Osteoblast (primary cell): ENCODE measurements around the gene CALN1. TPM values are rescaled to one million over a fixed set of nuclear protein-coding genes. Genes with fewer than 3 reads are reported as not detected.
A peak's percentile ranks its signal among the peaks of the same experiment; 100 is the strongest.
"Not testable (repeated sequence)": the region's sequence is repeated elsewhere in the genome, so short reads cannot be mapped to it uniquely, and the experiment has no call there.

ENCODE experiments used
- DNase-seq: peaks from one replicate; pipeline ENCODE4 v3.0.0; 2011; ENCODE audit warnings: low spot score, mixed read lengths; ENCODE audit not compliant: insufficient read length; ENCODE audit errors: missing footprints
- H2AFZ ChIP-seq: 2 replicates; pipeline ENCODE4 v1.6.0; 2011; ENCODE audit warnings: mild to moderate bottlenecking, low read length
- H3K27ac ChIP-seq: 2 replicates; pipeline ENCODE4 v1.5.1; 2011; ENCODE audit warnings: mild to moderate bottlenecking, low read depth, low read length, moderate library complexity
- H3K27me3 ChIP-seq: 2 replicates; pipeline ENCODE4 v1.6.0; 2012; ENCODE audit warnings: mild to moderate bottlenecking, control low read depth, inconsistent platforms, low read length, moderate library complexity; ENCODE audit not compliant: insufficient read depth
- H3K36me3 ChIP-seq: 2 replicates; pipeline ENCODE4 v1.5.1; 2011; ENCODE audit warnings: mild to moderate bottlenecking, low read length, control low read depth, moderate library complexity; ENCODE audit not compliant: insufficient read depth
- H3K4me1 ChIP-seq: 2 replicates; pipeline ENCODE4 v1.5.1; 2011; ENCODE audit warnings: mild to moderate bottlenecking, low read length, control low read depth, moderate library complexity; ENCODE audit not compliant: insufficient read depth
- H3K4me2 ChIP-seq: 2 replicates; pipeline ENCODE4 v1.6.0; 2011; ENCODE audit warnings: mild to moderate bottlenecking, low read length; ENCODE audit not compliant: insufficient read depth
- H3K4me3 ChIP-seq: fragments of 200-600 bp; sonication (generic); 3 replicates; pipeline ENCODE4 v1.5.1; 2012; ENCODE audit warnings: mild to moderate bottlenecking, low read length, inconsistent platforms; ENCODE audit not compliant: insufficient read depth
- H3K79me2 ChIP-seq: 2 replicates; pipeline ENCODE4 v1.6.0; 2012; ENCODE audit warnings: mild to moderate bottlenecking, low read length, control low read depth, inconsistent platforms; ENCODE audit not compliant: insufficient read depth
- H3K9me3 ChIP-seq: 2 replicates; pipeline ENCODE4 v1.5.1; 2011; ENCODE audit warnings: low read depth, low read length, control low read depth
- H4K20me1 ChIP-seq: 2 replicates; pipeline ENCODE4 v1.6.0; 2012; ENCODE audit warnings: mild to moderate bottlenecking, low read length, control low read depth; ENCODE audit not compliant: insufficient read depth
- total RNA-seq: library from RNA; depleted of rRNA; stranded (reverse); fragments of >200 nt; gene quantifications from 2 replicates; pipeline ENCODE4 v1.2.3, GENCODE V29; 2012
- TF ChIP-seq, protein P1 (sequence below): IDR thresholded peaks from 2 replicates; pipeline ENCODE4 v1.5.1; 2011; ENCODE audit warnings: mild to moderate bottlenecking, low read depth, low read length, moderate library complexity; ENCODE audit errors: extremely low read depth

CALN1 gene
- total RNA-seq, 1 donor, result not detected

DNA sequence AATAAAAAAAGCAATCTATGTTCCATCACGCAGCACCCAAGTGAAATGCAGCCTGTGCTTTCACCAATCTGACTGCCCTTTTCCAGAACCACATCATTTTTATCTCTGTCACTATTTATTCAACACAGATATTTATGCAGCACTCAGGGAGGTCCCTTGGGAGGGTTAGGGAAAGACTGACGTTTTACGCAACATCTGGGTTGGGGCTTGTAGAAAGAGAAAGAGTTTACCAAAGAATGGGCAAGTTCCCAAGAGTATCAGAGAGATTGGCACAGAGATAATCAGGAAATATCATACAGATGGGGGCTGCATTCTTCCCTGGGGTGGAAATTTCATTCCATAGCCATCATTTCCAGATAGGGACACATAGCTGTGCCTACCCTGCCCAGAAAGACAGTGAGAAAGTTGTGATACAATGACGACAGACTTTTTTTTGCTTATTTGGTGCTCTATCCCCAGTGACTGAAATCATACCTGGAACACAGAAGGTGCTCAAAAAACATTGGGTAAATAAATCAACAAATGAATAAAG lies 474.2 kb downstream of the CALN1 start:
- Histone ChIP-seq H2AFZ (no peak overlapping the region), H4K20me1 (no peaks in the 10 kb centered on the region), H3K4me3 (no peak overlapping the region), H3K79me2 (no peaks in the 10 kb centered on the region), H3K9me3 (no peaks in the 10 kb centered on the region), H3K4me2 (no peak overlapping the region), H3K36me3 (no peaks in the 10 kb centered on the region), H3K27me3 (no peaks in the 10 kb centered on the region), H3K4me1 (no peaks in the 10 kb centered on the region), H3K27ac (no peak overlapping the region)
- peak; percentile 50 for DNase-seq
- TF ChIP-seq, protein P1, sequence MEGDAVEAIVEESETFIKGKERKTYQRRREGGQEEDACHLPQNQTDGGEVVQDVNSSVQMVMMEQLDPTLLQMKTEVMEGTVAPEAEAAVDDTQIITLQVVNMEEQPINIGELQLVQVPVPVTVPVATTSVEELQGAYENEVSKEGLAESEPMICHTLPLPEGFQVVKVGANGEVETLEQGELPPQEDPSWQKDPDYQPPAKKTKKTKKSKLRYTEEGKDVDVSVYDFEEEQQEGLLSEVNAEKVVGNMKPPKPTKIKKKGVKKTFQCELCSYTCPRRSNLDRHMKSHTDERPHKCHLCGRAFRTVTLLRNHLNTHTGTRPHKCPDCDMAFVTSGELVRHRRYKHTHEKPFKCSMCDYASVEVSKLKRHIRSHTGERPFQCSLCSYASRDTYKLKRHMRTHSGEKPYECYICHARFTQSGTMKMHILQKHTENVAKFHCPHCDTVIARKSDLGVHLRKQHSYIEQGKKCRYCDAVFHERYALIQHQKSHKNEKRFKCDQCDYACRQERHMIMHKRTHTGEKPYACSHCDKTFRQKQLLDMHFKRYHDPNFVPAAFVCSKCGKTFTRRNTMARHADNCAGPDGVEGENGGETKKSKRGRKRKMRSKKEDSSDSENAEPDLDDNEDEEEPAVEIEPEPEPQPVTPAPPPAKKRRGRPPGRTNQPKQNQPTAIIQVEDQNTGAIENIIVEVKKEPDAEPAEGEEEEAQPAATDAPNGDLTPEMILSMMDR, result no peak

DNA sequence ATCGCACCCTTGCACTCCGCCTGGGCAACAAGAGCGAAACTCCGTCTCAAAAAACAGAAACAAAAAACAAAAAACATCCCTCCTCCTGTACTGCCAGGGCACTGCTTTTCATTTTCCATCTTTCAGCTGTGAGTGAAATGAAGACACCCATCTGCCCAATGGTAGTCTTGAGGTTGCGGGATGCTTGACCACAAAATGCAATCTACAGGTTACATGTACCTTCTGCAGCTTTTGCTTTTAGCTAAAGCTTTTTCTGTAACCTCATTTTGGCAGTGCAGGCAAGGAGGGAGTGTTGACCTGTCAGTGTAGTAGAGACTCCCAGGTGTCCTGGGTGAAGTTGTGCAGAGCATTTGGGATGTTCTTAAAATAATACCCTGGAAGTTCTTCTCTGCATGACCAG lies 476.5 kb downstream of the CALN1 start:
- Histone ChIP-seq H3K4me2 (no peak overlapping the region), H2AFZ (no peak overlapping the region), H3K27me3 (no peaks in the 10 kb centered on the region), H3K4me3 (no peak overlapping the region), H3K36me3 (no peaks in the 10 kb centered on the region), H3K9me3 (peaks cover 3% of the 10 kb centered on the region), H4K20me1 (no peaks in the 10 kb centered on the region), H3K79me2 (no peaks in the 10 kb centered on the region), H3K4me1 (no peaks in the 10 kb centered on the region), H3K27ac (no peak overlapping the region)
- TF ChIP-seq, protein P1, result no peak
- DNase-seq, result no peak

DNA sequence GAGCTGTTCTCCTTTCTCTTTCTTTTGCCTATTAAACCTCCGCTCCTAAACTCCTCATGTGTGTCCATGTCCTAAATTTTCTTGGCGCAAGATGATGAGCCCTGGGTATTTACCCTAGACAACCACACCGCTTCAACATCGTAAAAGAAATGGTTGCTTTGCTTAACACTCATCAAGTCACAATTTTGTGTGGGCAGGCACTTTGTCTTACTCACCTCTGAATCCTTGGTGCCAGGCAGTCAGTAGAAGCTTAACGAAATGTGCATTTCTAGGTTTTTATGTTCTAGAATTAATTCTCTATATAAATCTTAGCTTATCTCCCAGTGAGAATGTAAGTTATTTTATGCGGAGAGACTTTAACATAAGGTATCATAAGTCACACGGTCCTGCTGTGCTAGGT lies 478.7 kb downstream of the CALN1 start:
- H2AFZ ChIP-seq, result no peak overlapping the region
- no peak for DNase-seq
- TF ChIP-seq, protein P1, result no peak
- H3K4me2 ChIP-seq, result no peak overlapping the region
- no peaks in the 10 kb centered on the region for H3K27me3 ChIP-seq
- no peaks in the 10 kb centered on the region for H3K79me2 ChIP-seq
- no peaks in the 10 kb centered on the region for H4K20me1 ChIP-seq
- peaks cover 3% of the 10 kb centered on the region for H3K9me3 ChIP-seq
- H3K4me3 ChIP-seq, result no peak overlapping the region
- H3K4me1 ChIP-seq, result no peaks in the 10 kb centered on the region
- no peaks in the 10 kb centered on the region for H3K36me3 ChIP-seq
- no peak overlapping the region for H3K27ac ChIP-seq

DNA sequence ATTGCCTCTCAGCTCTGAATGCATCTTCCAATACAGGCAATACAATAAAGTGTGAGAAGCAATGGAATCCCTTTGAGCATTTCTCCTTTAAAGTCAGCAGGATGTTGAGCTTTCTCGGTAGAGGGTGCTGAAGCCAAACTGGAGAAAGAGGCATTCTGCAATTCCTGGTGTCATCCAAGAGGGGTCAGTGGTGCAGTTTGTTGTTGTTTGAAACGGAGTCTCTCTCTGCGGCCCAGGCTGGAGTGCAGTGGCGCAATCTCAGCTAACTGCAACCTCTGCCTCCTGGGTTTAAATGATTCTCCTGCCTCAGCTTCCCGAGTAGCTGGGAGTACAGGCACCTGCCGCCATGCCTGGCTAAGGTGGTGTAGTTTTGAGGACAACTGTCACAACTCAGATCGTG lies 486.5 kb downstream of the CALN1 start:
- DNase-seq, result no peak
- no peaks in the 10 kb centered on the region for H4K20me1 ChIP-seq
- H3K36me3 ChIP-seq, result no peaks in the 10 kb centered on the region
- TF ChIP-seq, protein P1, result no peak
- H3K27ac ChIP-seq, result no peak overlapping the region
- H3K4me1 ChIP-seq, result no peaks in the 10 kb centered on the region
- H3K79me2 ChIP-seq, result no peaks in the 10 kb centered on the region
- H2AFZ ChIP-seq, result no peak overlapping the region
- no peak overlapping the region for H3K4me3 ChIP-seq
- H3K9me3 ChIP-seq, result no peaks in the 10 kb centered on the region
- H3K4me2 ChIP-seq, result no peak overlapping the region
- H3K27me3 ChIP-seq, result no peaks in the 10 kb centered on the region

DNA sequence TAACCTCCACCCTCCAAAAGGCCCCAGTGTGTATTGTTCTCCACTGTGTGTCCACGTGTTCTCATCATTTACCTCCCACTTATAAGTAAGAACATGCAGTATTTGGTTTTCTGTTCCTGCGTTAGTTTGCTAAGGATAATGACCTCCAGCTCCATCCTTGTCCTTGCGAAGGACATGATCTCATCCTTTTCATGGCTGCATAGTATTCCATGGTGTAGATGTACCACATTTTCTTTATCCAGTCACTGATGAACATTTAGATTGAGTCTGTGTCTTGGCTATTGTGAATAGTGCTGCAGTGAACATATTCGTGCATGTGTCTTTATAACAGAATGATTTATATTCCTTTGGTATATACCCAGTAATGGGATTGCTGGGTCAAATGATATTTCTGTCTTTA lies 497.9 kb downstream of the CALN1 start:
- H3K79me2 ChIP-seq, H3K27me3 ChIP-seq, H3K4me3 ChIP-seq, DNase-seq, H4K20me1 ChIP-seq, H3K4me1 ChIP-seq, H3K36me3 ChIP-seq, H3K9me3 ChIP-seq, H2AFZ ChIP-seq, H3K27ac ChIP-seq, H3K4me2 ChIP-seq: not testable (repeated sequence)
